SIG-M5 treated with dmso at 0.1 percent for 504 hours (cell line): ENCODE measurements around the gene MYT1.
"Not testable (repeated sequence)": the region's sequence is repeated elsewhere in the genome, so short reads cannot be mapped to it uniquely, and the experiment has no call there.

ENCODE experiments used
- DNase-seq: peaks from one replicate; lab custom pipeline; 2025; ENCODE audit not compliant: unreplicated experiment; lab: John Stamatoyannopoulos, UW

MYT1 gene

DNA sequence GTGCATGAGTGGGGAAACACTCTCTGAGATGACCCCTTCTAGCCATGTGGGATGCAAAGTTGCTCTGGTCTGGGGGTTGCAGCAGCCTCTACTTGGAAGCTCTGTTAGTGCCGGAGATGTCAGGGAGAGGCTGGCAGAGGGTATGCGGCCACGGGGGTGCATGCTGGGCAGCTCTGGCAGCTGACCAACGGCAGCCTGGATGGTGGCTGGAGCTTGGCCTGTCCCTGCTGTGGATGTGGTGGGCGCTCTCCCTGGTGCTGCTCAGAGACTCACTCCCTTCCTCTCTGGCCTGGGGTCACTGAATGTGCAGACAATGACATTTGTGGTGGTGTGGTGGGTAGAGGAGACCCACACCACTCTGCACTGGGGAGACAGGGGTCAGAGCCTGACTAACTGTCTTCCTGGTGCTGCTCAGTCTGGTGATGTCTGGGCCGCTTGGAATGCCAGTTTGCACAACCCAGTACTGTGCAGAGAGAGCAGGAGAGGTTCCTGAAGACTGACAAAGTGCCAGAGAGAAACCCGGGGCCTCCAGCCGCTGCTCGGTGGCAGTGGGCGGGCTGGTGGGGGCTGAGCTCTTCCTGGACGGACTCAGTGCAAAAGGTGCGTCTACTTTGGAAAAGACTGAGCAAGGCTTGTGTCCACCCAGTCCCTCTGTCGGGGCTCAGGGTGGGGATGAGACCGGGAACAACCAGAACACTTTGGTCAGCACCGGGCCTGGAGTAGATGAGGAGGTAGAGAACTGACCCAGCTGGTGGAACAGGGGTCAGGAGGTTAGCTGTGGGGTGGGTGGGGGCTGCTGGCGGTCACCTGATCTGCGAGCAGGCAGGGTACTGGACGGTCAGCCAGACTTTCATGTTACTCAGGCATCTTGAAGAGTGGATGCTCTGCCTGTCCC, 2.7 kb downstream of the MYT1 start:
- DNase-seq: no peak

GRCh38 chr20:64167676-64168075, 3.4 kb downstream of the MYT1 start:
- no peak for DNase-seq

- DNase-seq: no peak
Measured at GRCh38 chr20:64168381-64169090, 4.3 kb downstream of the MYT1 start.

- no peak for DNase-seq
Measured at GRCh38 chr20:64169091-64169560, 4.9 kb downstream of the MYT1 start.

- no peak for DNase-seq
Measured at GRCh38 chr20:64171211-64171610, 7.0 kb downstream of the MYT1 start.

DNA sequence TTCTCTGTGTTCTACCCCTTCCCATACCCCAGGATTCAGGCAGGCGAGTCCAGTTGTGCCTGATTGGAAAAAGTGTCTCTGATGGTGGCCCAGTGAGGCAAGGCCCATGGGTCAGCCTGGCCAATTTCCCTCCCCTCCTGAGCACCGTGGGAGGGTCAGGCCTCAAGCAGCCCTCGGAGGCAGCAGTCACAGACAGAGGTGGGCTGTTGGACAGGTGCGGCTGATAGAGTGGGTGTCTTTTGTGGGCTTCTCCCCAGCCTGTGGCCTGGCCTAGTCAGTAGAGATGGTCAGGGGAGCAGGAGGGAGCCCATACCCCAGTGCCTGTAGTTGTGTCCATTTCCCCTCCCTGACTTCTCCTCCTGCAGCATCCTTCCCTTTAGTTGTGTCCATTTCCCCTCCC, 8.9 kb downstream of the MYT1 start:
- no peak for DNase-seq

DNA sequence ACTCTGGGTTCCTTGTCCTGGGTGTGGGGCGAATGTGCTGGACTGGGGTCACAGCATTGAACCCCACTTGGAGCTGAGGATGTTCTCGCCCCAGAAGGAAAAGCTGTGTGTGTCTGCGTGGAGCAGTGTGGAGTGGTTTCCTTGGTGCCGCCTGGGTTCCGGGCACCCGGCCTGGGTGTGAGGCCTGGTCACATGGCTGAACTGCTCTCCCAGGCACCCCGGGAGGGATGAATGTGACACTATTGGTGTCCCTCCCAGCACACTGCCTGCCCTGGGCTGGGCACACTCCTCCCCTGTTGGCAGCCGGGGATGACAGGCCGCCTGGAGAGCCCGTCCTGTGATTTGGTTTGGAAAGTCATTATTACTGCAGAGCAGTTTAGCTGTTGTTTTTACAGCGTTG, 12.3 kb downstream of the MYT1 start:
- no peak for DNase-seq

DNA sequence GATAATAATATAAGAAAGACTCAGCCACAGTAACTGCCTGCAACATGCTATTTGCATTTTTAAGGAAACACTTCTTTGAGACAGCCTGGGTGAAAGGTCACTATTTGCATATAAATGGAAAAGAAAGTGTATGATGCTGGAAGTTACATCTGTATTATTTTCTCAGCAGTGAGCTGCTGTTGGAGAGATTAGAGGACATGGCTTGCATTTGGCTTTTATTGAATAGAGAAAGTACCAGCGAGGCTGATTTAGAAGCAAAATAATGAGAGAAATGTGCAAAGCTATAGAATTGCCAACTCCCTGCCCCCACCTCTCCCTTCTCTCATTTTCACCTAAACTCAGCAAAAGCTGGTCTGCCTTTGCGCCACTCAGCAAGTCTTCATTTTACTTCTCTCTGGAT, 12.7 kb downstream of the MYT1 start:
- DNase-seq: no peak

- DNase-seq: no peak
Measured at GRCh38 chr20:64177384-64177783, 13.1 kb downstream of the MYT1 start.

GRCh38 chr20:64177787-64178186, 13.5 kb downstream of the MYT1 start:
- DNase-seq: no peak

- DNase-seq: not testable (repeated sequence)
Measured at GRCh38 chr20:64178925-64179324, 14.7 kb downstream of the MYT1 start.

DNA sequence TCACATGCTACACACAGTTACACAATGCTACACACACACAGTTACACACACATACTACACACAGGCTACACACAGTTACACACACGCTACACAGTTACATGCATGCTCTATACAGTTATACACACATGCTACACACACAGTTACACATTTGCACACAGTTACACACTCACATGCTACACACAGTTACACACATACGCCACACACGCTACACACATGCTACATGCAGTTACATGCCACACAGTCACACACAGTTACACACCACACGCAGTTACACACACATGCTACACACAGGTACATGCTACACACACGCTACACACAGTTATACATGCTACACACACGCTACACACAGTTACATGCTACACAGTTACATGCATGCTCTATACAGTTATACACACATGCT, 15.6 kb downstream of the MYT1 start:
- no peak for DNase-seq

DNA sequence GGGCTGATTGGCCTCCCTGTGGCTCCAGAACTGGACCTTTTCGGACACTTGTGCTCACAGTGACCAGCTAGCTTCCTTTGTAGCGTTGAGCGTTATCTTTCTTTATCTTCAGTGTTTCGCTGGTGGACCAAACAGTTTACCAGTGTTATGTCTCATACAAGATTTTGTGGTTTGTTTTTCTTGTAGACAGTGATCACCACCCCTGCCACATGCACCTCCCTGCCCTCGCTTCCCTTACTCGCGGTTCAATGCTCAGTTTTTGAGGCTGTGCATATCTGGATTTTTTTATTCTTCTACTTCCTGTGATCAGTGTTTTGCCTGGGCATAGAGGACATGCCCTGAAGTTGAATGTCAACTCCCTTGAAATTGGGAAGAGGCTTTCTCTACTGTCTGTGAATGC, 16.4 kb downstream of the MYT1 start:
- no peak for DNase-seq

DNA sequence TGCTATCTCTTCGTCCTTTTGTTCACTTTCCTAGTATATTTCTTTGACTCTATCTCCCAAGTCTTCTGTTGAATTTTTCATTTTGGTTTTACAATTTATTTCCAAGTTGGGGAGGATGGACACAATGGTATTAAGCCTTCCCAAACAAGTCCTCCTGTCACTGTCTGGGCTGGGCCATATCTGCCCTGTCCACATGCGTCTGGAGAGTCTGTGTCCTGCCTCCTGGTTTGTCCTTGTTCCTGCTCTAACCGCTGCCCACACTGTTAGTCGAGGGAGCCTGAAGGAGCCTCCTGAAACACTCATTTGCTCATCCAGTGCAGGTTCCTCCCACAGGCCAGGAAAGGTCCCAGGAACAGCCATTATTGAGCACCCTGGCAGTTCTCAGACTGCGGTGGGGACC, 17.1 kb downstream of the MYT1 start:
- no peak for DNase-seq

GRCh38 chr20:64182146-64182865, 18.1 kb downstream of the MYT1 start:
- DNase-seq: no peak

GRCh38 chr20:64183313-64183712, 19.1 kb downstream of the MYT1 start:
- no peak for DNase-seq

DNA sequence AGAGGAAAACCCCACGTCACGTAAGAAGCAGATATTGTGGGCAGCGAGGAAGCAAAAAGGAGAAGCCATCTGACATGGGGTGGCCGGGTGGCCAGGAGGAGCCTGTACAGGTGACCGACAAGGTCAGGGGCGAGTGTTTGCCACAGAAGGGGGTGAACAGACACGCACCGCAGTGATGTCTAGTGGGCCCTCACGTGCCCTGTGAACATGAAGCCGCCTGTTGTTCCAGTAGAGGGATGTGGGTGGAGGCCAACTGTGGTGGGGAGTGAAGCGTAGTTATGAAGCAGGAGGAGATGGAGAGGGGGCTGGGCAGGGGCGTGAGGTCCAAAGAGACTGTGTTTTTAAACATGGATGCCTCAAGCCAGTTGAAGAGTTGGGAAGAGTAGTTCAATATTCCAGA, 20.5 kb downstream of the MYT1 start:
- DNase-seq: no peak

GRCh38 chr20:64185276-64185900, 21.1 kb downstream of the MYT1 start:
- no peak for DNase-seq

DNA sequence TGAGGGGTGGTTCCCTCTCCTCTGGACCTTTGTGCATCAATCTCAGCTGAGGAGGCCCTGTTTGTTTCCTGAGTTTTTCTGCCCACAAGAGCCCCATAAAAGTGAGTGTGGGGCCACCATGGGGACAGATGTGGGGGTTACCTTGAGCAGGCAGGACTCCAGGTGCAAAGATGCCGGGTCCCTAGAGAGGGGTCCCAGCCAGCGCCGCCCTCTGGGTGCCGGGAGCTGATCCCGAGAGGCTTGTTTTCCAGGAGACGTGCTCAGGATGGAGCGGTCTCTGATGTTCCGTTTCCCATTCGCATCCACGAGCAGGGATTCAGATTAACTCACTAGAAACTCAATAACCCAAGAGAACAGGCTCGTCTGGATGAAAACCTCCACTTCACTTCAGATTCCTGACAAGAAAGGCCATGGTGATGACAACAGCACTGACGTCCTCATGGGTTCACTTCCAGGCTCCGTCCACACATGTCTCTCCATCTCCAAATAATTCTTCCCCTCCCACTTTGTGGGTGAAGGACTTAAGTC, 21.9 kb downstream of the MYT1 start:
- no peak for DNase-seq

GRCh38 chr20:64187213-64187612, 23.0 kb downstream of the MYT1 start:
- not testable (repeated sequence) for DNase-seq

GRCh38 chr20:64188091-64188490, 23.8 kb downstream of the MYT1 start:
- DNase-seq: no peak
